ENCODE results near the gene PFKFB4. TPM values are rescaled to one million over a fixed set of nuclear protein-coding genes. Genes with fewer than 3 reads are reported as not detected.

PFKFB4 gene
- total RNA-seq, 1 experiment from 2014 or later, result 20.3 TPM

- no peak for ATAC-seq
- no peaks in the 10 kb centered on the region for H3K36me3 ChIP-seq (ENCODE audit: control insufficient read depth in 1 of 2, insufficient read depth in 2 of 2, low read length in 2 of 2)
- intact Hi-C loops (cut with micrococcal nuclease), result no loop called here
- H3K4me3 ChIP-seq (replicated peaks in 1 of 2; ENCODE audit: low read depth in 1 of 2, low read length in 2 of 2), result no peak overlapping the region
- peak overlapping the region; percentile 58 for H3K27ac ChIP-seq (ENCODE audit: low read depth, low read length)
- no peaks in the 10 kb centered on the region for H3K79me2 ChIP-seq (ENCODE audit: insufficient read depth, low read length)
- no peaks in the 10 kb centered on the region for H3K9me3 ChIP-seq (ENCODE audit: control insufficient read depth in 1 of 2, insufficient read depth in 1 of 2, low read depth in 1 of 2, low read length in 2 of 2)
- H3K4me2 ChIP-seq (ENCODE audit: low read length), result peak overlapping the region; percentile 71
- no peaks in the 10 kb centered on the region for H3K9me2 ChIP-seq (ENCODE audit: insufficient read depth)
- no peak overlapping the region for H2AFZ ChIP-seq (ENCODE audit: low read depth, low read length, poor library complexity, severe bottlenecking)
- CTCF ChIA-PET, result interaction anchor here (1.0 kb wide), 1 partner anchor 8 kb away, joined by 3 read pairs; no protein-coding TSS in a partner anchor
- BruUV-seq (replicated peaks), result no TSS peak
- TF ChIP-seq POLR2AphosphoS5 (IDR thresholded peaks at IDR 0.05; ENCODE audit: low read depth, low read length) (no peak), ZFX (IDR thresholded peaks at IDR 0.05) (peak; percentile 2; the same call in 1 of the 2 replicates)
- no peak for DNase-seq (ENCODE audit: low read depth, low spot score)
- no peaks in the 10 kb centered on the region for H4K20me1 ChIP-seq (ENCODE audit: insufficient read depth)
- POLR2A ChIA-PET, result no interaction called here
- peak overlapping the region; percentile 31 for H3K9ac ChIP-seq (ENCODE audit: low read length)
- RAD21 ChIA-PET (ENCODE audit: low non-redundant PET in 1 of 2, low total read pairs in 2 of 2, uncharacterized antibody in 2 of 2, unreplicated experiment in 2 of 2), result no interaction called here
- H3K27me3 ChIP-seq (ENCODE audit: insufficient read depth, low read length), result no peaks in the 10 kb centered on the region
- H3K4me1 ChIP-seq (ENCODE audit: control insufficient read depth in 1 of 2, insufficient read depth in 2 of 2, low read length in 2 of 2), result peaks cover 38 to 58% of the 10 kb centered on the region in 2 experiments
These were observed 9.8 kb upstream of the PFKFB4 start for GRCh38 chr3:48566401-48566760.

- RAD21 ChIA-PET (ENCODE audit: low non-redundant PET in 1 of 2, low total read pairs in 2 of 2, uncharacterized antibody in 2 of 2, unreplicated experiment in 2 of 2), result no interaction called here
- peak; percentile 21 for DNase-seq (ENCODE audit: low read depth, low spot score)
- no peaks in the 10 kb centered on the region for H3K27me3 ChIP-seq (ENCODE audit: insufficient read depth, low read length)
- no peak overlapping the region for H3K4me3 ChIP-seq (replicated peaks in 1 of 2; ENCODE audit: low read depth in 1 of 2, low read length in 2 of 2)
- no peaks in the 10 kb centered on the region for H3K9me3 ChIP-seq (ENCODE audit: control insufficient read depth in 1 of 2, insufficient read depth in 1 of 2, low read depth in 1 of 2, low read length in 2 of 2)
- peak overlapping the region; percentile 71 for H3K4me2 ChIP-seq (ENCODE audit: low read length)
- CTCF ChIA-PET, result no interaction called here
- no peaks in the 10 kb centered on the region for H3K36me3 ChIP-seq (ENCODE audit: control insufficient read depth in 1 of 2, insufficient read depth in 2 of 2, low read length in 2 of 2)
- TF ChIP-seq FOSL1 (IDR thresholded peaks at IDR 0.05; ENCODE audit: low read depth) (no peak), TCF7L2 (IDR thresholded peaks at IDR 0.05; ENCODE audit: borderline replicate concordance, extremely low read depth, insufficient read depth, insufficient read length) (peak; percentile 42), ZFX (IDR thresholded peaks at IDR 0.05) (peak; percentile 31; the same call in 1 of the 2 replicates)
- no TSS peak for BruUV-seq (replicated peaks)
- no peaks in the 10 kb centered on the region for H3K9me2 ChIP-seq (ENCODE audit: insufficient read depth)
- H4K20me1 ChIP-seq (ENCODE audit: insufficient read depth), result no peaks in the 10 kb centered on the region
- H3K4me1 ChIP-seq (ENCODE audit: control insufficient read depth in 1 of 2, insufficient read depth in 2 of 2, low read length in 2 of 2), result peaks cover 44 to 64% of the 10 kb centered on the region in 2 experiments
- intact Hi-C loops (cut with micrococcal nuclease), result no loop called here
- peak overlapping the region; percentile 58 for H3K27ac ChIP-seq (ENCODE audit: low read depth, low read length)
- no peaks in the 10 kb centered on the region for H3K79me2 ChIP-seq (ENCODE audit: insufficient read depth, low read length)
- ATAC-seq, result peak; percentile 65
- H3K9ac ChIP-seq (ENCODE audit: low read length), result peak overlapping the region; percentile 31
- no peak overlapping the region for H2AFZ ChIP-seq (ENCODE audit: low read depth, low read length, poor library complexity, severe bottlenecking)
- POLR2A ChIA-PET, result no interaction called here
These were observed 9.2 kb upstream of the PFKFB4 start for GRCh38 chr3:48565591-48566400.
